Duodenal mucosa (tissue), 2 donors: ENCODE results near the gene PRH2.

Source experiments
- H3K27ac ChIP-seq: one replicate; pipeline ENCODE4 v1.7.0; 2013; ENCODE audit warnings: low read depth, low read length
- H3K27me3 ChIP-seq, 2 donors: one replicate each; pipeline ENCODE4 v1.7.0; 2013; ENCODE audit warnings: low read length in 2 of 2, control low read depth in 1 of 2; ENCODE audit not compliant: insufficient read depth in 2 of 2, control insufficient read depth in 1 of 2
- H3K36me3 ChIP-seq, 2 donors: one replicate each; pipeline ENCODE4 v1.7.0; 2013; ENCODE audit warnings: low read length in 2 of 2, control low read depth in 1 of 2; ENCODE audit not compliant: insufficient read depth in 2 of 2, control insufficient read depth in 1 of 2
- H3K4me1 ChIP-seq, 2 donors: one replicate each; pipeline ENCODE4 v1.7.0; 2013; ENCODE audit warnings: low read length in 2 of 2, control low read depth in 1 of 2; ENCODE audit not compliant: insufficient read depth in 2 of 2, control insufficient read depth in 1 of 2
- H3K4me3 ChIP-seq, 2 donors: one replicate each; pipeline ENCODE4 v1.7.0; 2013; ENCODE audit warnings: low read length in 2 of 2, low read depth in 1 of 2
- H3K9ac ChIP-seq, 2 donors: one replicate each; pipeline ENCODE4 v1.7.0; 2013; ENCODE audit warnings: low read length in 2 of 2, low read depth in 1 of 2
- H3K9me3 ChIP-seq, 2 donors: one replicate each; pipeline ENCODE4 v1.7.0; 2013; ENCODE audit warnings: low read length in 2 of 2, control low read depth in 1 of 2; ENCODE audit not compliant: control insufficient read depth in 1 of 2

PRH2 gene

DNA sequence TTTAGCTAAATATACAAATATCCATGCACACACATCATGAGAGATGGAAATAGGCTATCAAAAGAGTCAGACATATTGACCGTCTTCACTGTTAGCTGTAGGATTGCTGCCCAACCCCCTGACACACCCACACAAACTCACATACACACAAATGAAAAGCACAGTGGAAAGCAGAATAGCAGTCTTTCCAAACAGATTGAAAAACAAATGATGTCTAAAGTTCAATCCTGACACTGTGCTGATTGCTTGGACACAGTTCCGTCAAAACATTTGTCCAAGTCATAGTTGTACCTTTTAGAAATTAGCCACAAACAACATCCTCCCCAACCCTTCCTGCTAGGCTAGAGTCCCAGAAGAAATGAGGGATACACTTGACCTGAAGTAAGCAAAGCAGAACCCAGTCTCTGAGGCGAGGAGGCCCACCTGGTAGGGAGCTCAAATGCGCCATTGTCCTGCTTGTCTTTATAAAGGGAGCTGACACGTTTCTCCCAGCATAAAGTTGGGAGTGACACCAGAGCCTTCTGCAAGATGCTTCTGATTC lies at the start of gene PRH2:
PRH2 (plus strand) TSS at position 491 of the 541 bp plus-strand sequence; CDS start at position 529, 38 bp downstream.
- Histone ChIP-seq H3K4me3 (no peak within 1 kb of the TSS), H3K4me1 (no peaks in the 10 kb centered on the region), H3K9me3 (no peaks in the 10 kb centered on the region), H3K9ac (no peak within 1 kb of the TSS), H3K27me3 (no peaks in the 10 kb centered on the region), H3K36me3 (no peaks in the 10 kb centered on the region), H3K27ac (no peak within 1 kb of the TSS)

DNA sequence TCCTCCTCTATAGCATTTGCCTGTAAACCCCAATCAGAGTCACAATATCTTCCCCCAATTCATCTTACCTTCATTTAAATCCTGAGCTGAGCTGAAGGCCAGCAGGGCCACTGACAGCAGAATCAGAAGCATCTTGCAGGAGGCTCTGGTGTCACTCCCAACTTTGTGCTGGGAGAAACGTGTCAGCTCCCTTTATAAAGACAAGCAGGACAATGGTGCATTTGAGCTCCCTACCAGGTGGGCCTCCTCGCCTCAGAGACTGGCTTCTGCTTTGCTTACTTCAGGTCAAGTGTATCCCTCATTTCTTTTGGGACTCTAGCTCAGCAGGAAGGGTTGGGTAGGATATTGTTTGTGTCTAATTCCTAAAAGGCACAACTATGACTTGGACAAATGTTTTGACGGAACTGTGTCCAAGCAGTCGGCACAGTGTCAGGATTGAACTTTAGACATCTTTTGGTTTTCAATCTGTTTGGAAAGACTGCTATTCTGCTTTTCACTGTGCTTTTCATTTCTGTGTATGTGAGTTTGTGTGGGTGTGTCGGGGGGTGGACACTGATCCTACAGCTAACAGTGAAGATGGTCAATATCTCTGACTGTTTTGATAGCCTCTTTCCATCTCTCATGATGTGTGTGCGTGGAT lies 44.8 kb upstream of the PRH2 start, which contains the start of gene PRH1:
PRH1 (minus strand) TSS at position 170 of the 640 bp plus-strand sequence; CDS start at position 132, 38 bp downstream.
- no peak within 1 kb of the TSS for H3K27ac ChIP-seq
- no peaks in the 10 kb centered on the region for H3K4me1 ChIP-seq
- H3K4me3 ChIP-seq, result no peak within 1 kb of the TSS
- no peaks in the 10 kb centered on the region for H3K27me3 ChIP-seq
- no peak within 1 kb of the TSS for H3K9ac ChIP-seq
- H3K9me3 ChIP-seq, result no peaks in the 10 kb centered on the region
- H3K36me3 ChIP-seq, result no peaks in the 10 kb centered on the region

DNA sequence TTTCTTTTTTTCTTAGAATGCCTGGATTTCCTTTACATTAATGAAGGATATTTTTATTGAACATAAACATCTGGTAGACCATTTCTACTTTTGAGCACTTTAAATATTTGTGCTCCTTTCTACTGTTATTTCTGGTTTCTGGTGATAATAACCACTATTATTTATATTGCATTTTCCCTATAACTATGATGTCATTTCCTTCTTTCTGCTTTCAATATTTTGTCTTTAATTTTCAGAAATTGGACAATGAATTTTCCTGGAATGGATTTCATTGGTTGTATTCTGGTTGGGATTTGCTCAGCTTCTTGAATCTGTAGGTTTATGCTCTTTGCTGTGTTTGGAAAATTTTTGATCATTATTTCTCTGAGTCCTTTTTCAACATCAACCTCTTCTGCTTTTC lies 39.8 kb upstream of the PRH2 start:
- Histone ChIP-seq H3K4me1 (peaks cover 0 to 8% of the 10 kb centered on the region in 2 donors), H3K27ac (no peak overlapping the region), H3K36me3 (no peaks in the 10 kb centered on the region), H3K27me3 (no peaks in the 10 kb centered on the region), H3K9ac (no peak overlapping the region), H3K9me3 (no peaks in the 10 kb centered on the region), H3K4me3 (no peak overlapping the region)

DNA sequence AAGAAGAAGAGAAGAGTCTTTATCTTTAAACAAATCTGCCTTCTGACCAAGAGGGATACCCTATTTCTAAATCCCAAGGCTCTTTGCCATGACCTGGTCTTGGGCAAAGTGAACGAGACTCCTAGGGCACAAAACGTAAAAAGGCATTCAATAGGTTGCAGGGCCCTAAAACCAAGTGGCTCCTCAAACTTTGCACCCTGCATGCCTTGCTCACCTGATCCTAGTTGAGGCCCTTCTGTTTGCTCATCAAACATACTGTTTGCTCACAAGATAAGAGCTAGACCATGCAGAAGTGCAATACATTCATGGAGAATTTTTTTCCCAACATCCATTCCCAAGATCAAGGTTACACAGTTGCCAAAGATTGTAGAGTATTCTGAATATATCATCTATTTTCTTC lies 37.1 kb upstream of the PRH2 start:
- Histone ChIP-seq H3K36me3 (no peaks in the 10 kb centered on the region), H3K9me3 (no peaks in the 10 kb centered on the region), H3K27me3 (no peaks in the 10 kb centered on the region), H3K4me3 (no peak overlapping the region), H3K27ac (no peak overlapping the region), H3K4me1 (peaks cover 0 to 8% of the 10 kb centered on the region in 2 donors), H3K9ac (no peak overlapping the region)

DNA sequence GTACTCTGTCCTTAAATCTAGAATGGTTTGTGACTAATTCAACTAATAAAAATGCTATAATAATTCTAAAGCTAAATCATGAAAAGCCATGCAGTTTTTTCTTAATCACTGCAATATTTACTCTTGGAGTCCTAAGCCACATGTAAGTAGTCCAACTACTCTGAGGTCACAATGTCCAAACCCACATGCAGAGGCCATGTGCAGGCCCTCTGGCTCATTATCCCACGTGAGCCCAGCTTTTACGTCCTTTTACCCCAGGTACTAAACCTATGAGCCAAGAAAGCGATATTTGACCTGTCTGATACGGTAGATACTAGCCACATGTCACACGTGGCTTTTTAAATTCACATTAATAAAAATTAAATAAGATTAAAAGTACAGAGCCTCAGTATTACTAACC lies 32.2 kb upstream of the PRH2 start:
- Histone ChIP-seq H3K9me3 (peaks cover 0 to 2% of the 10 kb centered on the region in 2 donors), H3K36me3 (no peaks in the 10 kb centered on the region), H3K9ac (no peak overlapping the region), H3K4me1 (peaks cover 0 to 5% of the 10 kb centered on the region in 2 donors), H3K27ac (no peak overlapping the region), H3K4me3 (no peak overlapping the region), H3K27me3 (no peaks in the 10 kb centered on the region)

DNA sequence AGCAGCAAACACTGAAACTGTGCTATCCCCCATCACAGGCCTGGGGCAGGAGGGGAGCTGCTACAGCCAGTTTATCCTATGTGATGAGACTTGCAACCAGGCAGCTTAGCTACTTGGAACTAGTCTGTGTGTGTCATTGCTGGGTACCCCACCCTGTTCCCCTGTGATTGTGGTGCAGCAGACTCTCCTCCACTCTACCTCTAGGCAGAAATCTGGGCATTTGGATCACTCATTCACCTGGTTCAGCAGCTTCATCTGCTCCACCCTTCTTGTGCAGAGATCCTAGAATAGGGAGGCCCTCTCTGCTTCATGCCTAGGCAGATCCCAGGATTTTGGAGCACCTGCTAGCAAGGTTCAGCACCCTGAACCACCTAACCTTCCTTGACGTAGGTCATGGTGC lies 28.5 kb upstream of the PRH2 start:
- Histone ChIP-seq H3K9me3 (peaks cover 10 to 11% of the 10 kb centered on the region in 2 donors), H3K27me3 (no peaks in the 10 kb centered on the region), H3K4me1 (no peaks in the 10 kb centered on the region), H3K27ac (no peak overlapping the region), H3K4me3 (no peak overlapping the region), H3K36me3 (no peaks in the 10 kb centered on the region), H3K9ac (no peak overlapping the region)

DNA sequence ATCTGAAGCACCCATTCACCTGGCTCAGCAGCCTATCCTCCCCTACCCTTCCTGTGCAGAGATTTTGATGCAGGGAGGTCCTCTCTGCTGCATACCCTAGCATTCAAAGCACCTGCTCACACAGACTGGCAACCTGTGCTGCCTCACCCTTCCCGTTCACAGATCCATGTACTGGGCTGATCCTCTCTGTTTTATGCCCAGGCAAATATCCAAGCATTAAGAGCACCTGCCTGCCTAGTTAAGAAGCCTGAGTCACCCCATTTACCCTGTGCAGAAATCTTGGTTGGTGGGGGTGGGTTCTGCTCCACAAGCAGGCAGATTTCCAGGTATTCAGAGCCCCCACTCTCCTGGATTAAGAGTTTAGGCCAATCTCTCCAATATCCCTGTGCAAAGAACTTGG lies 28.1 kb upstream of the PRH2 start:
- no peak overlapping the region for H3K4me3 ChIP-seq
- H3K4me1 ChIP-seq, result no peaks in the 10 kb centered on the region
- H3K9ac ChIP-seq, result no peak overlapping the region
- H3K9me3 ChIP-seq, result peaks cover 10 to 11% of the 10 kb centered on the region in 2 donors
- no peak overlapping the region for H3K27ac ChIP-seq
- H3K27me3 ChIP-seq, result no peaks in the 10 kb centered on the region
- H3K36me3 ChIP-seq, result no peaks in the 10 kb centered on the region

DNA sequence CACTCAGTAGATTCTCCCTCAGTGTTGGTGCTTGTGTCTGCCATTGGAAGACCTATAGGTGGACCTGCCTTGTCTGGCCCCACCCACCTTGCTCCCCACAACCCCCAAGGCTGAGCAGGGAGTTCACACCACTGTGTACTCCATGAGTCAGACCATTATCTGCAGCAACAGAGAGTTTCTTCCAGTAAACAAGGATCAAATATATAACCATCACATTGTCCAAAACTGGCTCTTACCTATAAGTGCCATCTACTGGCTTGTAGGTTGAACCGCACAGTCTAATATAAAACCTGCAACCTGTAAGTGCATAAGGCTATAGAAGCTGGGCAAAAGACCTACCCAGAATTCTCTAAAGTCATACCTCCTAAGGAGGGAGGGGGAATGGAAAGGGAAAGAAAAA lies 27.6 kb upstream of the PRH2 start:
- Histone ChIP-seq H3K4me3 (no peak overlapping the region), H3K4me1 (no peaks in the 10 kb centered on the region), H3K9me3 (peaks cover 10 to 11% of the 10 kb centered on the region in 2 donors), H3K27me3 (no peaks in the 10 kb centered on the region), H3K36me3 (no peaks in the 10 kb centered on the region), H3K9ac (no peak overlapping the region), H3K27ac (no peak overlapping the region)

DNA sequence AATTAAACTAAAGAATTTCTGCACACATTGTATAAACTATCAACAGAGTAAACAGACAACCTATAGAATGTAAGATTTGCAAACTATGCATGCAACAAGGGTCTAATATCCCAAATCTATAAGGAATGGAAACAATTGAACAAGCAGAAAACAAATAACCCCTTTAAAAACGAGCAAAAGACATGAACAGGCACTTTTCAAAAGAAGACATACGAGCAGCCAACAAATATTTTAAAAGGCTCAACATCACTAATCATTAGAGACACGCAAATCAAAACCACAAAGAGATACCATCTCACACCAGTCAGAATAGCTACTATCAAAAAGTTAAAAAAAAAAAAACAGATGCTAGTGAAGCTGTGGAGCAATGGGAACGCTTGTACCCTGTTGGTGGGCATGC lies 24.4 kb upstream of the PRH2 start:
- peaks cover 7 to 11% of the 10 kb centered on the region in 2 donors for H3K9me3 ChIP-seq
- no peak overlapping the region for H3K9ac ChIP-seq
- H3K36me3 ChIP-seq, result no peaks in the 10 kb centered on the region
- no peak overlapping the region for H3K4me3 ChIP-seq
- no peak overlapping the region for H3K27ac ChIP-seq
- H3K27me3 ChIP-seq, result no peaks in the 10 kb centered on the region
- no peaks in the 10 kb centered on the region for H3K4me1 ChIP-seq

DNA sequence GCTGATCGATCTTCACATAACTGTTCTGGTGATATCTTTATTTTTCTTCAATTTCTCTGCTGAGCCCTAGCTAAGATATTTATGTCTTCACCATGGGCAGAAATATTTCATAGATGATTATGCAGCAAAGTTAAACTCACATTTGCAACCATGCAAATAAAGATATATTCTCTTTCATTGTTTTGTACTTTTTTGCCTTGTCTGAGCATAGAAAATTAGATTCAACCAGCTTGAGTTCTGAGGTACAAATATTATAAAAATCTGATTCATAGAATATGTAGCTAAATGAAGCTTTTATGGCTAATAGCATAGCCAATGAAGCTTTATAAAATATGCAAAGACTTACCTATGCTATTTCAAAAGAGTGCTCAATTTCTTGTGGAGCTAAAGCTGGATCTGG lies 19.6 kb upstream of the PRH2 start, which contains the start of gene TAS2R13:
TAS2R13 (minus strand) TSS at position 101 of the 400 bp plus-strand sequence. CDS start 264 bp downstream, outside the sequence.
- no peak within 1 kb of the TSS for H3K4me3 ChIP-seq
- no peaks in the 10 kb centered on the region for H3K4me1 ChIP-seq
- no peak within 1 kb of the TSS for H3K27ac ChIP-seq
- H3K9ac ChIP-seq, result no peak within 1 kb of the TSS
- H3K9me3 ChIP-seq, result peaks cover 3 to 7% of the 10 kb centered on the region in 2 donors
- H3K27me3 ChIP-seq, result no peaks in the 10 kb centered on the region
- no peaks in the 10 kb centered on the region for H3K36me3 ChIP-seq
